Panc1 (cell line): ENCODE measurements around the gene CCDC146.
"Not testable (repeated sequence)": the region's sequence is repeated elsewhere in the genome, so short reads cannot be mapped to it uniquely, and the experiment has no call there.

Experiments used
- CTCF ChIP-seq: fragments of 450-650 bp; IDR thresholded peaks from 2 replicates; pipeline ENCODE4 v1.5.1; 2017; ENCODE audit warnings: mild to moderate bottlenecking
- POLR2AphosphoS5 ChIP-seq: IDR thresholded peaks from 2 replicates; pipeline ENCODE4 v1.6.1; 2012; ENCODE audit warnings: mild to moderate bottlenecking, low read depth, low read length, moderate library complexity
- SIN3A ChIP-seq: IDR thresholded peaks from 2 replicates; pipeline ENCODE4 v1.6.1; 2012; ENCODE audit warnings: low read depth, mild to moderate bottlenecking, low read length, moderate library complexity, borderline replicate concordance; ENCODE audit not compliant: insufficient read depth

- TF ChIP-seq POLR2AphosphoS5, SIN3A, CTCF: not testable (repeated sequence)
These were observed 21.2 kb upstream of the CCDC146 start for GRCh38 chr7:77101187-77101586.
